Astrocyte of the cerebellum (primary cell): ENCODE measurements around the gene MCTP2.

Experiments
- DNase-seq: peaks from one replicate; pipeline ENCODE4 v3.0.0-alpha.2; 2011; ENCODE audit warnings: low read depth
- H3K4me3 ChIP-seq: 2 replicates; pipeline ENCODE4 v1.5.1; 2011; ENCODE audit warnings: mild to moderate bottlenecking, low read depth, low read length, moderate library complexity
- in situ Hi-C: cut with HindIII; loops from 2 replicates; pipeline ENCODE4 v1.10.0; 2017; ENCODE audit warnings: low sequenced_read_pairs
- TF ChIP-seq, protein P1 (sequence below): IDR thresholded peaks from 2 replicates; pipeline ENCODE4 v1.5.1; 2012; ENCODE audit warnings: low read length, low read depth, moderate library complexity, mild to moderate bottlenecking; ENCODE audit errors: missing control alignments

Gene MCTP2

GRCh38 chr15:94398001-94398400 lies 166.6 kb downstream of the MCTP2 start:
- TF ChIP-seq, protein P1, sequence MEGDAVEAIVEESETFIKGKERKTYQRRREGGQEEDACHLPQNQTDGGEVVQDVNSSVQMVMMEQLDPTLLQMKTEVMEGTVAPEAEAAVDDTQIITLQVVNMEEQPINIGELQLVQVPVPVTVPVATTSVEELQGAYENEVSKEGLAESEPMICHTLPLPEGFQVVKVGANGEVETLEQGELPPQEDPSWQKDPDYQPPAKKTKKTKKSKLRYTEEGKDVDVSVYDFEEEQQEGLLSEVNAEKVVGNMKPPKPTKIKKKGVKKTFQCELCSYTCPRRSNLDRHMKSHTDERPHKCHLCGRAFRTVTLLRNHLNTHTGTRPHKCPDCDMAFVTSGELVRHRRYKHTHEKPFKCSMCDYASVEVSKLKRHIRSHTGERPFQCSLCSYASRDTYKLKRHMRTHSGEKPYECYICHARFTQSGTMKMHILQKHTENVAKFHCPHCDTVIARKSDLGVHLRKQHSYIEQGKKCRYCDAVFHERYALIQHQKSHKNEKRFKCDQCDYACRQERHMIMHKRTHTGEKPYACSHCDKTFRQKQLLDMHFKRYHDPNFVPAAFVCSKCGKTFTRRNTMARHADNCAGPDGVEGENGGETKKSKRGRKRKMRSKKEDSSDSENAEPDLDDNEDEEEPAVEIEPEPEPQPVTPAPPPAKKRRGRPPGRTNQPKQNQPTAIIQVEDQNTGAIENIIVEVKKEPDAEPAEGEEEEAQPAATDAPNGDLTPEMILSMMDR = no peak
- no peak overlapping the region for H3K4me3 ChIP-seq
- in situ Hi-C loops = no loop called here
- DNase-seq = no peak

DNA sequence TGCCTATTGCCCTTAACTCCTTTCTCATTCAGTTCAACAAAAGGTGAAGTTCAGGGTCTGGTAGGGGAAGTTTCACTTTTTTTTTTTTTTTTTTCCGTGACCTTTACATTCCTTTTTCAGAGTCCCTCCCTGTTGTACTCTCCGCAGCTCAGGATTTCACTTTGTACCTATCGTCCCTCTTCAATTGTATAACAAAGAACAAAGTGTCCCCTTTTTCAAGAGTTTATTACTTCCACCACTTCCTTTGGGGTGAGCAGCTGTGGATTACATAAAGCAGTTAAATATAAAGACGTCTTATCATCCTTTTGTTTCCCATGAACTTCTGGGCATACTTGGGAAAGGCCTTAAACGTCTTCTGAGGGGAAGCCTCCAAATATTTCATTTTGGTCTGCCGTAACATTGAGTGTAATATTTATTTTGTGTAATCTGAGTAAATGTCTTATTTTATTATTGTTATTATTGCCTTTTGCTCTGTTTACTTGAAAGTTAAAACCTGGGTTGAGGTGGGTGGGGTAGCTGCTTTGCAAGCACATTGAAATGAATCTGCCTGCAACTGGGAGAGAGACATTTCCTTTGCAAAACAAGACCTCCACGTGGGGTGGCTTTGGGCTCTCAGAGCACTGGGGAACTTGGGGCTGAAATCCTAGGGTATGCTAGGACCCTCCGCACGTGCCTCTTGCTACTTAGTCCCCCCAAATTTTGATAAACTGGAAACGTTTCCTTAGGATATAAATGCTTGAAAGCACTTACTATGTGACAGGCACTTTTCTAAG lies 169.4 kb downstream of the MCTP2 start:
- in situ Hi-C loops = no loop called here
- no peak for DNase-seq
- no peak overlapping the region for H3K4me3 ChIP-seq
- TF ChIP-seq, protein P1 = no peak

GRCh38 chr15:94403331-94403730 lies 172.0 kb downstream of the MCTP2 start:
- no peak for DNase-seq
- H3K4me3 ChIP-seq = no peak overlapping the region
- in situ Hi-C loops = no loop called here

GRCh38 chr15:94404733-94405283 lies 173.4 kb downstream of the MCTP2 start:
- TF ChIP-seq, protein P1 = no peak
- H3K4me3 ChIP-seq = no peak overlapping the region
- in situ Hi-C loops = no loop called here
- DNase-seq = no peak

More at GRCh38 chr15:94403331-94403730, 172.0 kb downstream of the MCTP2 start:
- TF ChIP-seq, protein P1 = no peak

DNA sequence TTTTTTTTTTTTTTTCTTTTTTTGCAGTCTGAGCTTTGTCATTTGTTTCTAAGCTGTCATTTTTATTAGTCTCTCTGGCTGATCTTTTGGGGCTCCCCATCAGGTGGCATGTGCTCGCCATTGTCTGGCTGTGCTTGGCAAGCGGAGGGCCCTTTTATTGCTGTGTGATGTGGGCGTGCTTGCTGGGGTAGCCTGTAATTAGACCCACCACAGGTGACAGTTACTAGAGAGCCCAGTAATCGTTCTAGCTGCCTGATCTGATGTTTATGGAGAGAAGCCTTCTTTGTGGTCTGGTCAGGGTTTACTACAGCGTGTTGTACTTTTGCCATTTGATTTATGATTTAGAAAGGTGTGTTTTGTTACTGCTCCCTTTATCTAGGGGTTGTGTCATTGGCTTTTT lies 179.9 kb downstream of the MCTP2 start:
- TF ChIP-seq, protein P1 = no peak
- H3K4me3 ChIP-seq = no peak overlapping the region
- in situ Hi-C loops = no loop called here
- no peak for DNase-seq

DNA sequence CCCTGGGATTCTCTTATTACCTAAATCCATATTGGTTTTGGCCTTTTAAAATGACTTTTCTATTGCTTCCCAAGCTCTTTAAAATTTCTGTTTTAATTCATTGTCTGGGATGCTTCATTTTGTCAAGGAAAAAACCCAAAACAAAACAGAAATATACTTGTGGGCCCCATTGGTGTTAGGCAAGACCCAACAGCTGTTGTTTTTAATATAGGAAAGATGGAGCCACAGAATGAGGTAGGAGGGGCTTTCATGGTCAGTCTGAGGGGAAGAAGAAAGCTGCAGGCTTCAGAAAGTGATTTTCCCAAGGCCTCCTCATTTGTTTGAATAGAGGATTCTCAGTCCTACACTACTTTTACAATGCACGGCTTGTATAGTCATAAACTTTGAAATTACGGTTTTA lies 180.5 kb downstream of the MCTP2 start:
- no peak for DNase-seq
- H3K4me3 ChIP-seq = no peak overlapping the region
- TF ChIP-seq, protein P1 = no peak
- in situ Hi-C loops = no loop called here
